Measurements from ENCODE around the gene TMPRSS6. TPM values are rescaled to one million over a fixed set of nuclear protein-coding genes. Genes with fewer than 3 reads are reported as not detected.
A peak's percentile ranks its signal among the peaks of the same experiment; 100 is the strongest.

The TMPRSS6 gene
- 0.79 and 0.88 TPM in 2 replicates for total RNA-seq (2021)
- Bru-seq, nascent RNA = percentile 11 among the genes with signal in this experiment
- BruChase-seq, experiment 1, labeled RNA remaining after a 2-hour chase = percentile 21 among the genes with signal in this experiment
- BruChase-seq, experiment 2, labeled RNA remaining after a 6-hour chase = percentile 13 among the genes with signal in this experiment
- long read RNA-seq, partial matches to known transcripts = 2 of 2 reads
- long read RNA-seq, other reads (novel, unspliced or antisense) = 0 of 2 reads

GRCh38 chr22:37109242-37109917, at the start of gene TMPRSS6:
TSS of gene TMPRSS6 (minus strand) at chr22:37109713. CDS start at chr22:37103417, 6,296 bp downstream.
- no peaks in the 10 kb centered on the region for H3K36me3 ChIP-seq (ENCODE audit: low read depth)
- BruUV-seq (replicated peaks) = no TSS peak
- H3K79me2 ChIP-seq (ENCODE audit: low read depth) = no peaks in the 10 kb centered on the region
- peak; percentile 48 to 53 for DNase-seq
- intact Hi-C loops (cut with micrococcal nuclease; ENCODE audit: unreplicated experiment) = no loop called here
- ChIA-PET POLR2A (ENCODE audit: unreplicated experiment) (interaction anchor here (0.6 kb wide), 1 partner anchor 22 kb away, joined by 4 read pairs; no protein-coding TSS in a partner anchor), CTCF (interaction anchor here (0.6 kb wide), 1 partner anchor 534 kb away, joined by 7 read pairs; no protein-coding TSS in a partner anchor)
- no peak within 1 kb of the TSS for H3K4me3 ChIP-seq
- no peaks in the 10 kb centered on the region for H3F3A ChIP-seq (ENCODE audit: insufficient read depth, low read depth)
- H3K9me3 ChIP-seq (ENCODE audit: insufficient read depth, low read depth) = no peaks in the 10 kb centered on the region
- H2AFZ ChIP-seq = no peak within 1 kb of the TSS
- H3K27ac ChIP-seq = no peak within 1 kb of the TSS
- peaks cover 7% of the 10 kb centered on the region; the same call in 1 of the 2 replicates for H3K27me3 ChIP-seq (ENCODE audit: insufficient read depth, low read depth)
- TF ChIP-seq CTCF (conservative IDR thresholded peaks at IDR 0.05) (no peak), EZH2 (IDR thresholded peaks at IDR 0.05; ENCODE audit: low read depth) (no peak)
- H3K4me1 ChIP-seq (replicated peaks; ENCODE audit: insufficient read depth) = peaks cover 11% of the 10 kb centered on the region
- no peaks in the 10 kb centered on the region for H3K9me2 ChIP-seq (ENCODE audit: insufficient read depth)
- H3K4me2 ChIP-seq = no peak within 1 kb of the TSS
- H4K20me1 ChIP-seq (ENCODE audit: insufficient read depth) = no peaks in the 10 kb centered on the region

GRCh38 chr22:37158963-37159290, 49.4 kb upstream of the TMPRSS6 start:
- no peaks in the 10 kb centered on the region for H3K79me2 ChIP-seq (ENCODE audit: low read depth)
- no TSS peak for BruUV-seq (replicated peaks)
- intact Hi-C loops (cut with micrococcal nuclease; ENCODE audit: unreplicated experiment) = loop anchor here (5.0 kb wide), 1 partner anchor 38 kb away; no protein-coding TSS in a partner anchor
- DNase-seq = no peak
- H3K4me1 ChIP-seq (replicated peaks; ENCODE audit: insufficient read depth) = peaks cover 9% of the 10 kb centered on the region
- H3K9me3 ChIP-seq (ENCODE audit: insufficient read depth, low read depth) = no peaks in the 10 kb centered on the region
- H3K4me2 ChIP-seq = no peak overlapping the region
- POLR2A ChIA-PET (ENCODE audit: unreplicated experiment) = no interaction called here
- no peak overlapping the region for H3K4me3 ChIP-seq
- no peaks in the 10 kb centered on the region for H3K9me2 ChIP-seq (ENCODE audit: insufficient read depth)
- H4K20me1 ChIP-seq (ENCODE audit: insufficient read depth) = no peaks in the 10 kb centered on the region
- H2AFZ ChIP-seq = no peak overlapping the region
- H3K27me3 ChIP-seq (ENCODE audit: insufficient read depth, low read depth) = no peaks in the 10 kb centered on the region
- CTCF ChIA-PET = no interaction called here
- H3F3A ChIP-seq (ENCODE audit: insufficient read depth, low read depth) = peaks cover 11% of the 10 kb centered on the region; the same call in 1 of the 2 replicates
- H3K27ac ChIP-seq = no peak overlapping the region
- no peak for TF ChIP-seq CTCF (conservative IDR thresholded peaks at IDR 0.05)
- no peak for TF ChIP-seq EZH2 (IDR thresholded peaks at IDR 0.05; ENCODE audit: low read depth)
- H3K36me3 ChIP-seq (ENCODE audit: low read depth) = no peaks in the 10 kb centered on the region

- peak in 1 of 2 experiments; percentile 49 for DNase-seq
- Histone ChIP-seq H3K4me1 (replicated peaks; ENCODE audit: insufficient read depth) (peaks cover 9% of the 10 kb centered on the region), H2AFZ (no peak overlapping the region), H3K9me2 (ENCODE audit: insufficient read depth) (no peaks in the 10 kb centered on the region), H3K27me3 (ENCODE audit: insufficient read depth, low read depth) (no peaks in the 10 kb centered on the region), H4K20me1 (ENCODE audit: insufficient read depth) (no peaks in the 10 kb centered on the region), H3F3A (ENCODE audit: insufficient read depth, low read depth) (peaks cover 11% of the 10 kb centered on the region; the same call in 1 of the 2 replicates), H3K27ac (no peak overlapping the region), H3K4me2 (no peak overlapping the region), H3K36me3 (ENCODE audit: low read depth) (no peaks in the 10 kb centered on the region), H3K4me3 (no peak overlapping the region), H3K9me3 (ENCODE audit: insufficient read depth, low read depth) (no peaks in the 10 kb centered on the region), H3K79me2 (ENCODE audit: low read depth) (no peaks in the 10 kb centered on the region)
- POLR2A ChIA-PET (ENCODE audit: unreplicated experiment) = interaction anchor here (0.7 kb wide), 1 partner anchor 40 kb away, joined by 5 read pairs; no protein-coding TSS in a partner anchor
- TF ChIP-seq CTCF (conservative IDR thresholded peaks at IDR 0.05) (no peak), EZH2 (IDR thresholded peaks at IDR 0.05; ENCODE audit: low read depth) (no peak)
- BruUV-seq (replicated peaks) = no TSS peak
- intact Hi-C loops (cut with micrococcal nuclease; ENCODE audit: unreplicated experiment) = loop anchor here (5.0 kb wide), 1 partner anchor 40 kb away; no protein-coding TSS in a partner anchor
- CTCF ChIA-PET = no interaction called here
Measured at GRCh38 chr22:37157516-37158285, 48.2 kb upstream of the TMPRSS6 start.
